ENCODE data around the gene GDAP1L1.
A peak's percentile ranks its signal among the peaks of the same experiment; 100 is the strongest.
"Not testable (repeated sequence)": the region's sequence is repeated elsewhere in the genome, so short reads cannot be mapped to it uniquely, and the experiment has no call there.

Gene GDAP1L1

DNA sequence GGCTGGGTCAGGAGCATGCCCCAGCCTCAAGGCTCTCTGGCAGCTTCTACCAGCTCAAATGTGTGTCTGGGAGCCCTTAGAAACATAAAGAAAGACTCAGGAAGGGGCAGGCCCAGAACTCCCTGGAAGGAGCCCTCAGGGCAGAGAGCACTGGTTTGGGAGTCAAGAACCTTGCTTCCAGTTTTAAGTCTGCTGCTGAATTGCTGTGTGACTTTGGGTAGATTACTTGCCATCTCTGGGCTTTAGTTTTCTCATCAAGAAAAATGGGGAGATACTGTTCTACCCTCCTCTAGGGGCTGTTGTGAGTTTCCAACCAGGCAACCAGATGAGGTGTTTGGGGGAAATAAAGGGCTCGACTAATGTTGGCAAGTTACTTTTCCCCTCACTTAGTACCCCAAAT lies 8.8 kb downstream of the GDAP1L1 start:
- no peak for DNase-seq (ENCODE audit: low spot score)

DNA sequence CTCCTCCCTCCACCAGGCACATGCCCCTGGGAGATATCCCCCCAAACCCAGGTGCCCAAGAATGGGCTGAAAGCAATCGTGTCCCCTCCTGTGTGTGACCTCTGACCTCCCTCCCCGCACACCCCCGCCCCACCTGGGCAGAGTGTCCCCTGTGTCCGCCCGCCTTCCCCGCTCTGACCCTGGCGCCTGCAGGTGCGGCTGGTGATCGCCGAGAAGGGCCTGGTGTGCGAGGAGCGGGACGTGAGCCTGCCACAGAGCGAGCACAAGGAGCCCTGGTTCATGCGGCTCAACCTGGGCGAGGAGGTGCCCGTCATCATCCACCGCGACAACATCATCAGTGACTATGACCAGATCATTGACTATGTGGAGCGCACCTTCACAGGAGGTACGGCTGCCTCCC lies 9.9 kb downstream of the GDAP1L1 start:
- no peak for DNase-seq (ENCODE audit: low spot score)

DNA sequence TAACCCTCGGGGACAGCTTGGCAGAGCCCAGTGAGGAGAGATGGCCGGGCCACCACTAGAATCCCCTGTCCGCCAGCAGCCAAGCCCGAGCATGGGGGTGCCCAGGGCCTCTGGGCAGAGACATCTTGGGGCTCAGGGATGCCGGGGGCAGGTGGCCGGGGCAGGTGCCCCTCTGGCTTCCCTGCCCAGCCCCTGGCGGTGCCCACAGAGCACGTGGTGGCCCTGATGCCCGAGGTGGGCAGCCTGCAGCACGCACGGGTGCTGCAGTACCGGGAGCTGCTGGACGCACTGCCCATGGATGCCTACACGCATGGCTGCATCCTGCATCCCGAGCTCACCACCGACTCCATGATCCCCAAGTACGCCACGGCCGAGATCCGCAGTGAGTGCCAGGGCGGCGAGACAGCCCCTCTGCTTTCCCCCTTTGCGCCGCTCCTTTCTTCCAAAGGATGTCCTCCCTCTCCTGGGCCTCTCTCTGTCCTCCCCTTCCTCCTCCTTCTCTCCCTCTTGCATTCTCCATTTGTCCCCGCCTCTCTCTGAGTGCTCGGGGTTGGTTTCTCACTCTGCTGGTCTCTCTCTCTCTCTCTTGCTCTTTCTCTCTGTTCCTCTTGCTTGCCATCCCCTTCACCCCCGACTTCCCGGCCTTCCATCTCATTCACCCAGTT lies 11.2 kb downstream of the GDAP1L1 start:
- DNase-seq (ENCODE audit: low spot score) = no peak

DNA sequence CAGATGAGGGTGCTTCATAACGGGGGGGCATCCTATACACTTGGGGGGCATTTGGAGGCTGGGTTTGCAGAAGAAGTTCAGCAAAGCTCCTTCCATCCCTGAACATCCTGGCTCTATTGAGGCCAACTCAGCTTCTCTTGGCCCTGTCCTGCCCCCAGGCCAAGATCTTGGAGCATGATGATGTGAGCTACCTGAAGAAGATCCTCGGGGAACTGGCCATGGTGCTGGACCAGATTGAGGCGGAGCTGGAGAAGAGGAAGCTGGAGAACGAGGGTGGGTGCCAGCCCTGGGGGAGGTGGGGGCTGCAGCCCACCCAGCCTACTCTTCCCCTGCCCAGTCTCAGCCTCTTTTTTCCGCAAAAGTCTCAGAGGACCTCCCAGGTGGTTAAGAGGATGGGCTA lies 17.2 kb downstream of the GDAP1L1 start:
- no peak for DNase-seq (ENCODE audit: low spot score)

DNA sequence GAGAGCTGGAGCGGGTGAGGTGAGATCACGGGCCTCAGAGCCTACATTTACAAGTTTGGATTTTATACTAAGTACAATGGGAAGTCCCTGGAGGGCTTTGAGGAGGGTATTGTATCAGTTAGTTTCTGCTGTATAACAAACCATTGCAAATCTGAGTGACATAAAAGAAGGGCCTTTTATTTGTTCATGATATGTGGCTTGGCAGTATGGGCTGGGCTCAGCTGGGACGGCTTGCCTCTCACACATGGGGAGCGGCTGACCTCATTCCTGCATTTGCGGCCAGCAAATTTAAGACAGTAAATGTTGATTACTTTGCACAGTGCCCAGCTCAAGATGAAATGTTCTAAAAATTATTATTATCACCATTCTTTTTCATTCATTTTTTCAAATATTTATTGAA lies 21.7 kb downstream of the GDAP1L1 start:
- DNase-seq (ENCODE audit: low spot score) = no peak

DNA sequence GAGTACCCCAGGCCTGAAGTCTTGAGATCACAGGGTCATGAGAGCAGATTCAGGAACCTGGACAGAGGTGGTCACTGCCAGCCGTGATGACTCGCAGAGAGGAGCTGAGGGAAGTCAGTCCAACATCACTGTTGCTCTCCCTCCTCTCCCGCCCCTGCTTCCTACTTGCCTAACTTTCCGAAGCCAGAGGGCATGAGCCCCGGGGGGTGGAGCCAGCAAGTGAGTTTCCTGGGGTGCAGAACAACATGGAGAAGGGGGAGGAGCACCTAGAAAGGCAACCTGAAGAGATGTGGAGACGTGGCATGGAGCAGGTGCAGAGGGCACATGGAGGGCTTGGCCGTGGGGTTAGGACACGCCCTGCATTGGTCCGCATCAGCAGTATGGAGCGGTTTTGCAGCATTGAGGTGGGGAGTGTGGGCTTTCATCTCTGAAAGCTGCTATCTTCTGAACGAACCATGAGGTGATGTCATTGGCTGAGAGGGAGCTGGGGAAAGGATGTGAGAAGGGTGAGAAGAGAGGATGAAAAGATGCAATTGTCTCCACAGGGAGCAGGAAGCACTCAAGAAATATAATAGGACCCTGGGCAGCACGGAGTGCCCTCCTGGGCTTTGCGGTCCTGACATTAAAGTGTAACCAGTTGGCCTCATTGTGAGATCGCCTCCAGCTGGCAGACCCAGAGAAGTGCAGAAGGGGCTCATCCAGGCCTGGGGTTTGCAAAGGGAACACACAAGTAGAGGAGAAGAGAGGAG lies 25.0 kb downstream of the GDAP1L1 start:
- no peak for DNase-seq (ENCODE audit: low spot score)

DNA sequence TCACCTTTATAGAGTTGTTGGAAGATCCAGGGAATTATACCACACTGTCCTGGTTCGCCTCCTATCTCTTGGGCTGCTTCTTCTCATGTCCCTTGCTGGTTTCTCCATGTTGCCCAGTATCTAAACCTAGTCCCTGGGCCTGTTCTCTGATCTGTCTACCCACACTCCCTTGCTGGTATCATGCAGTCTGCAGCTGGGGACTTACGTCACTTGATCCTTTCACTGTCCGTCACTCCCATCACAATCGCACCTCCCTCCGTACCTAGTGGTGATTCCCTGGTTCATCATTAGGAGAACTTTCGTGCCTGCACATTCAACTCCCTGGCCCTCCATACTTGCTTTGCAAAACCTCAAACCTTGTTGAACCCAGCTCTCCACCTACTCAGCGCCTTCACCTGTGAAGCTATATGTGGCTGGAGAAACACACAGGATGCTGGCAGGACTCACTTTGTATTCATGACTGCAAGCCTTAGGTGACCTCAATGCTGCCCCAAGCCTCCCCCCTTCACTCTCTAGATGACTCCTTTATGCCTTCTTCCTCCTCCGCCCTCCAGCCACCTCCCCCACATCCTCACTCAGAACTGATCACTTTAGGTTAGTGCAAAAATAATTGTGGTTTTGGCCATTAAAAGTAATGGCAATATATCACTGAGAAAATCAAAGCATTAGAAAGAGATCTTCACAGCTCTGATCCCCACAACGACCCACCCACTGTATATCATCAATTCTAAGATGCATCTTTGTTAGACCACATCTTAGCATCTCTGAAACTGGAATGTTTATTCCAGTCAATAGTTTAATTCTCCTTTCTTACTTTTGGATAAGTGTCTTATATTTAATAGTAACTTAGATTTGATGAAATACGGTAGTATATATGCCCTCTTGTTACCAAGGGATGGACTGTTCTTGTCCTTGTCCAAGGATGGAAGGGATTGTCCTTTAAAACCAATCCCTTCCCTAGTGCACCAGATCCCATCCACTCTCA lies 26.4 kb downstream of the GDAP1L1 start:
- no peak for DNase-seq (ENCODE audit: low spot score)

DNA sequence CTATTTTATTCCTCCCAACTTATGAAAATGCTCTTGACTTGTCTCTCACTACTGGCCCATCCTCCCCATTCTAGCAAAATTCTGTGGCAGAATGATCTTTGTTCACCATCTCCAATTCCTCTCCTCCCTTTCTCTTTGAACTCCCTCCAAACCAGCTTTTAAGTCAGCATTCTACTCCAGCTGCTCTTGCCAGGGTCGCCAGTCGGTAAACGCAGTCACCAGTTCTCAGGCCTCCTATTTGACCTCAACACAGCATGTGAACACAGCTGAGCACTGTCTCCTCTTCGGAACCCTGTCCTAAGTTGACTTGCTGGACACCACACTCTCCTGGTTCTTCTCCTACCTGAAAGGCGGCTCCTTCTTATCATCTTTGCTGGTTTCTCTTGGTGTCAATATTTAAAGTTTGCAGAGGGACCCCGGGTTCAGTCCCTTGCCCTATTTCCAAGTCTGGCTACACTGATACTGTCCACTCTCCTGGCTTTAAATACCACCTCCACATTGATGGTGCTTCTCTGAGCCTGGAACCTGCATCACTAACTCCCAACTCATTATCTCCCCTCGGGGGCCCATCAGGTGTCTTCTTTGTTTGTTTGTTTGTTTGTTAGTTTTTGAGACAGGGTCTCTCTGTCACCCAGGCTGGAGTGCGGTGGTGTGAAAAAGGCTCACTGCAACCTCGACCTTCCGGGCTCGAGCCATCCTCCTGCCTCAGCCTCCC lies 27.4 kb downstream of the GDAP1L1 start:
- no peak for DNase-seq (ENCODE audit: low spot score)

DNA sequence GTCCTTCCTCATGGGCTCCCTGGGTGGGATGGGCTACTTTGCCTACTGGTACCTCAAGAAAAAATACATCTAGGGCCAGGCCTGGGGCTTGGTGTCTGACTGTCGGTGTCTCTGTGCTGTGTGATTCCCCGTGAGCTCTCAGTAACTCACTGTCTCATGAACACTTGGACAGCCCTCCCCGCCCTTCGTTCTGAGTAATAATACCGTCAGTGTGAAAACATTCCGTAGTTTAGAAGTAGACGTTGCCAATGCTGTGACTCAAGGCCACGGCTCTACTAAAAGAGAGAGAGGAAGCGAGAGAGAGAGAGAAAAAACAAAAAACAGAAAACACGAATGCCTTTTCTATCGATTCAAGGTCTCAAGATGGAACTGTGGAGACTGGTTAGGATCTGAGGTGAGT lies 32.1 kb downstream of the GDAP1L1 start:
- DNase-seq (ENCODE audit: low spot score) = no peak

DNA sequence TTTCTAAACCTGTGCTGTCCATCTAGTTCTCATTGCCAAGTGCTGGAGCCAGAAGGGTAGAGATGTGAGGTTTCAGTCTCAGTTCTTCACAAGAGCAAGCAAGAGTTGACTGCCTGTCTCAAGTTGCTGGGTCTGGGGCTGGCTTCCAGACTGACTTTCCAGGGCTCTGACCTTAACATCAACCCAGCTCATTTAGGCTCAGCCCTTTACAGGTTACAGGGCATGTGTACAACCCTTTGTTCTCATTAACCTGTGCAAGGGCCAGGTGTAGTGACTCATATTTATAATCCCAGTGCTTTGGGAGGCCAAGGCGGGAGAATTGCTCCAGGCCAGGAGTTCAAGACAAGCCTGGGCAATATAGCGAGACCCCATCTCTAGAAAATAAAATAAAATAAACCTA lies 33.3 kb downstream of the GDAP1L1 start:
- DNase-seq (ENCODE audit: low spot score) = no peak

DNA sequence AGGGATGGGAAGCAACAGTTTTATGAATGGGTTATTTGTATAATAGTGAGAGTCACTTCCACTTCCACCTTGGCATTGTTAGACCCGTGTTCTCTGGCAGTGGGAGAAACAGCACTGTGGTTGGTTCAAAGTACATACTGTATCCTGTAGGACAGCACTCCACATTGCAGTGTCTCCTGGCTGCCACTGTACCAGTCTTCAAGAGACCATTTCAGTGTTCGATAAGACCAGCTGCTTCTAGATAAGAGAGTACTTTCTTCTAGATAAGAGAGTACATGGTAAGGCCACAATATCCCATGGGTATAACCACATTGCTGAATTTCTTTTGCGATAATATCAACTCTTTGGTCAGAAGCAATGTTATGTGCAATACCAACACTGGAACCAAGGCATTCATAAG lies 35.1 kb downstream of the GDAP1L1 start:
- no peak for DNase-seq (ENCODE audit: low spot score)

DNA sequence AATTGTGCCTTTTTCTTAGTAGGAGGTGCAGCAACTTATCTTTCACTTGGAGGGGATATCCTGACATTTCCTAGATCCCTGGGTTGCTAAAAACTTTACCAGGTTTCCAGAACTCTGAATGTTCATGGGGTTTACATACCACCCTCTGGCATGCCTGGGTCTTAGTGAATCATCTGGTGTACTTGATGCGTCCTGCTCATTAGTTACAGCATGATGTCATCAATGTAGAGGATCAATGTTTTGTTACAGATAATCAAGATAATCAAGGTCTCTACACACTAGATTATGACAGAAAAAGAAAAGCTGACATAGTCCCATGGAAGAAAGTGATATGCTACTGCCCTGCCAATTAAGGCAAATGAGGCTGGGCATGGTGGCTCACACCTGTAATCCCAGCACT lies 36.9 kb downstream of the GDAP1L1 start:
- no peak for DNase-seq (ENCODE audit: low spot score)

DNA sequence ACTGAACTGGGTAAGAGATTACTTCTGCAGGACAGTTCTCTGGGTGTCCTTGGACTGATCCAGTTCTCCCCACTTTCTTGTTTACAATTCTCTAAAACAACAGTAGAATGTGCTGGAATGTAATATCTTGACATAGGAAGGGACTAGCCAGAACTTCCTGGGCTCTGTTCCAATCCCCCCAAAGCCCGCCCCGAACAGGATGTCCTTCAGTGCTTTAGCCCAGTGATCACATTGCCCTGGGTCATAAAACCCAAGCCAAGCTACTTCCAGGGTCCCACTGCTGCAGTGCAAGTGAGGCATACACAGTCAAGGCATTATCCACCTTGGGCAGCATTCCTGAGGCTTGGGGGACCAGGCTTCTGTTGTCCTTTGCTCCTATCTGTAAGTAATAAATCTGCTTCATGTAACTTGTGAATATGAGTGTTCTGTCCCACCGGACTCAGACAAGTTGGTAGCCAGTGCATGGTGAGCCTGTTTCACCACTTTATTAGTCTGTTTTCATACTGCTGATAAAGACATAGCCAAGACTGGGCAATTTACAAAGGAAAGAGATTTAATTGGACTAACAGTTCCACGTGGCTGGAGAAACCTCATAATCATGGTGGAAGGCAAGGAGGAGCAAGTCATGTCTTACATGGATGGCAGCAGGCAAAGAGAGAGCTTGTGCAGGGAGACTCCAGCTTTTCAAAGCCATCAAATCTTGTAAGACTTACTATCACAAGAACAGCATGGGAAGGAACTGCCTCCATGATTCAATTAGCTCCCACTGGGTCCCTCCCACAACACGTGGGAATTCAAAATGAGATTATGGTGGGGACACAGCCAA lies 40.4 kb downstream of the GDAP1L1 start:
- no peak for DNase-seq (ENCODE audit: low spot score)

DNA sequence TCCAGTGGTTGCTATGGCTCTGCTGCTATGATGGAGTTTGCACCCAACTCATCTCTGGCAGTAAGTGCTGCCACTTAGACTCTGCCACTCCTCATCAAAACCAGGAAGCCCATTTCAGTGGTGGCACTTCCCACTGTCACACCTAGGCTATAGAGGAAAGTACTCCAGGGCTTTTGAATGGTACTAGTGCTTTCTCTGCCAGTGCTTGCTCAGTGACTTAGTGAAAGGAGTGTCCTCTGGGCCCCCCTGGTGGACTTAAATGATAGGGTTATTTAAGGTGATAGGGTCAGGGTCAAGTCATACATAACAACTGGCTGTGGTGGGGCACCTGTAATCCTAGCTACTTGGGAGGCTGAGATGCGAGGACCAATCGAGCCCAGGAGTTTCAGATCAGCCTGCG lies 41.1 kb downstream of the GDAP1L1 start:
- DNase-seq (ENCODE audit: low spot score) = peak; percentile 13

DNA sequence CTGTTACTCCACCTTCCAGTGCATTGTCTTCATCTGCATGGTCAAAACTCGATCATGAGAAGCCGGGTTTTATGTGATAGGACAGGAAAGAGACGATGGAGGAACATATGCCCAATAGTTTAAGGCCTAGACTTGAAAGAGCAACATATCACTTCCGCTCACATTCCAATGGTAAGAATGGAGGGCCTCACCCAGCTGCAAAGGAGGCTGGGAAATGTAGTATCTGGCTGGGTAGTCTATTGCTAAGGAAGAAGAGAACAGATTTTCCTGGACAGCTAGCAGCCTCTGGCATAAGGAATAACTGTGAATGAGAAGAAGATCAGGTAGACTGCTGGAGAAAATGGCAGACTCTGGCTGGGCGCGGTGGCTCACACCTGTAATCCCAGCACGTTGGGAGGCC lies 44.6 kb downstream of the GDAP1L1 start:
- no peak for DNase-seq (ENCODE audit: low spot score)

DNA sequence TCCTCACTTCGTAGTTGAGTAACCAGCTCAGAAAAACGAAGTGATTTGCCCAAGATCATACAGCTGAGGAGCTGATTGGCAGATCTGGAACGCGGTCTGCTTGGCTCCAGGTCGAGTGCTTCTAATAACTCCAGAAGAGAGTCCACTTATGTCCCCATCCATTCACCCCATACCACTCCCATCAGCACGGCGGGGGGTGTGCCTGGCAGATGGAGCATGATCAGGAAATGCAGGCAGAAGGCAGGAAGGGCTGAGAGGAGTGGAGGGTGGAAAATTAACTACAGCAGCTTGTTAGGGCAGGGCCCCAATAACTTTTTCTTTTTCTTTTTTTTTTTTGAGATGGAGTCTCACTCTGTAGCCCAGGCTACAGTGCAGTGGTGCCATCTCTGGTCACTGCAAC lies 48.9 kb downstream of the GDAP1L1 start:
- no peak for DNase-seq (ENCODE audit: low spot score)

DNA sequence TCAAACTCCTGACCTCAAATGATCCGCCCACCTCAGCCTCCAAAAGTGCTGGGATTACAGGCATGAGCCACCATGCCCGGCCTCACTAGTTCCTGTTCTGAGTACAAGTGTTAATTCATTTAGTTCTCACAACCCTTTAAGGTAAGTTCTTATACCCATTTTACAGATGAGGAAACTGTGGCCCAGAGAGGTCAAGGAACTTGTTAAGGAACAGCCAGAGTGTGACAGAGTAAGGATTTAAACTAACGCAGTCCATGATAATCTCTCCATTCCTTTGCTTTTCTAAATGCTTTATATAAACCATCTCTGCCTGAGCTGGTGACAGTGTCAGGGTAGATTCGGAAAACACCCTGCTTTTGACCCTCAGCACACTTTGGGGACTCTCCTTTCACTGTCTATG lies 50.6 kb downstream of the GDAP1L1 start:
- no peak for DNase-seq (ENCODE audit: low spot score)

DNA sequence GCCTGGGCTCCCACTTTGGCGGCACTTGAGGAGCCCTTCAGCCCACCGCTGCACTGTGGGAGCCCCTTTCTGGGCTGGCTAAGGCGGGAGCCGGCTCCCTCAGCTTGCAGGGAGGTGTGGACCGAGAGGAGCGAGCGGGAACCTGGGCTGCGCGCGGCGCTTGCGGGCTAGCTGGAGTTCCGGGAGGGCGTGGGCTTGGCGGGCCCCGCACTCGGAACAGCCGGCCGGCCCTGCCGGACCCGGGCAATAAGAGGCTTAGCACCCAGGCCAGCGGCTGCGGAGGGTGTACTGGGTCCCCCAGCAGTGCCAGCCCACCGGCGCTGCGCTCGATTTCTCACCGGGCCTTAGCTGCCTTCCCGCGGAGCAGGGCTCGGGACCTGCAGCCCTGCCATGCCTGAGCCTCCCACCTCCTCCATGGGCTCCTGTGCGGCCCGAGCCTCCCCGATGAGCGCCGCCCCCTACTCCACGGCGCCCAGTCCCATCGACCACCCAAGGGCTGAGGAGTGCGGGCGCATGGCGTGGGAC lies 52.0 kb downstream of the GDAP1L1 start:
- DNase-seq (ENCODE audit: low spot score) = not testable (repeated sequence)

DNA sequence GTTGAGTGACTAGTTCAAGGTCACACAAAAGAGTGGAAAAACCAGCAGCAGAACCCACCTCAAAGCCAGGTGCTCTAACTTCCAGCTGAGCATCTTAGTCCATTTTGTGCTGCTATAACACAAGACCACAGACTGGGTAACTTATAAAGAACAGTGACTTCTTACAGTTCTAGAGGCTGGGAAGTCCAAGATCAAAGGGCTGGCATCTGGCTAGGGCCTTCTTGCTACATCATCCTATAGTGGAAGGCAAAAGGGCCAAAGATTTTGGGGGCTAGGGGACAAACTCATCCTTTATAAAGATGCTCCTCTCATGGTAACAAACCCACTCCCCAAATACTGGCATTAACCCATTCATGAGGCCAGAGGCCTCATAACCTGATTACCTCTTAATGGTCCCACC lies 54.2 kb downstream of the GDAP1L1 start:
- no peak for DNase-seq (ENCODE audit: low spot score)

DNA sequence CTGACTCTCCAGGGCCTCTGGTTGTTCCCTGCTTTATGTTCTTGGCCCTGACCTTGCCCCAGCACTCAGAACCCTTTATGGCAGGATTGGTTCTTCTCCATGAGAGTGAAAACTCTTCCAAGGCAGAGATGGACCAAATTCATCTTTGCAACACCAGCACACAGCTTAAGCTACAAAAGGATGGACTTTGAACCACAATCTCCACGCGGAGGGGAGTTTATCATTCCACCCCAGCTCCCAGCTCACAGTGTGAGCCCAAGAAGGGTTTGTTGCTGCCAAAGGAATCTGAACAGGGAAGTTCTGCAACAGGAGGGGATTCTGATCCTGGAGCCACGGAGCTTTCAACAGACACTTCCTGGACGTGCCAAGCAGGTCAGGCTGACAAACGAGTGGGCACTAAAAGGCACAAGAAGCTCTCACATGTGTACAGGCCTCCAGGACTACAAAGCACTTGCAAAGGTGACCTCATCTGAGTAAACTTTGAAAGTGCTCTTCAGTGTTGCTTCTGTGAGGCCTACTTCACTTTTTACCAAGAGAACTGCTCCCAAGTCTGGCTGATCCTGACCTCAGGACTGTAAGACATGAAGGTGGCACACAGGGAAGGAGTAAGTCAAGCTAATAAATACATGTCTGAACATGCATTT lies 55.0 kb downstream of the GDAP1L1 start:
- no peak for DNase-seq (ENCODE audit: low spot score)

All from CD4-positive, alpha-beta T cell treated with Interleukin-6 at 100 ng/mL for 8 hours (primary cell).